ENCODE measurements around the gene ADNP.

DNA sequence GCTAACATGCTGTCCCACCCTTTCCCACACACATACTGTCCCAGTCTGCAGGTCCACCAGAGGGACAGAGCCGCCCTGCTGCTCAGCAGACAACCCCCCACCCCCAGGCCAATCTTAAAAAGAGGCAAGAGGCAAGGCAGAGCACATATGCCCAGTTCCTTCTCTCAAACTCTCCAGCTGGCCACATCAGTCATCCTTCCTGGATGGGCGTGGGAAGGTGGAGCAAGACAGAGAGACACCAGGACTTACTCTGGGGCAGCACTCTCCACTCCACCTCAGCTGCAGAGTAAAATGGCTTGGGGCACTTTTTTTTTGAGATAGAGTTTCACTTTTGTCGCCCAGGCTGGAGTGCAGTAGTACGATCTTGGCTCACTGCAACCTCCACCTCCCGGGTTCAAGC is 38.2 kb upstream of the ADNP start:
- TF ChIP-seq POLR2AphosphoS5 (IDR thresholded peaks at IDR 0.05; ENCODE audit: borderline replicate concordance, low read depth, low read length) (no peak), EZH2 (IDR thresholded peaks at IDR 0.05) (no peak)
